Measurements from ENCODE around the gene KDELR3. TPM values are rescaled to one million over a fixed set of nuclear protein-coding genes. Genes with fewer than 3 reads are reported as not detected.

The KDELR3 gene
- total RNA-seq, 1 donor from 2014 or later: 45.3 TPM

DNA sequence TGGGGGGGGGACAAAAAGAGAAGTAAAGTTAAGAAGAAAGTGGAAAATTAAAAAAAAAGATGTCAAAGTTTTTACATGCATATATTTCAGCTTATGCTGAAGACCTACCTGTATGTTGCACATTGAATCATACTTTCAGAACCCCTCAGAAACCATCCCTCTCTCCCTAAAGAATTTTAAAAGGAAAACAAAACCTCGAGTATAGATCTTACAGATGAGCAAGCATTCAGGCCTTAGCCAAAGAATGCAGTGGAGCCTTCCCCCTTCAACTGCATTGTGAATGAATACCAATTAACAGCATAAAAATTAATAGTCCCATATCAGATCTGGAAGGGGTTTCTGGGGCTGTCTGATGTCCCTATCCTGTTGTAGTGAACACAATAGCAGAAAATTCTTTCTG, 16.3 kb downstream of the KDELR3 start:
- DNase-seq: no peak

DNA sequence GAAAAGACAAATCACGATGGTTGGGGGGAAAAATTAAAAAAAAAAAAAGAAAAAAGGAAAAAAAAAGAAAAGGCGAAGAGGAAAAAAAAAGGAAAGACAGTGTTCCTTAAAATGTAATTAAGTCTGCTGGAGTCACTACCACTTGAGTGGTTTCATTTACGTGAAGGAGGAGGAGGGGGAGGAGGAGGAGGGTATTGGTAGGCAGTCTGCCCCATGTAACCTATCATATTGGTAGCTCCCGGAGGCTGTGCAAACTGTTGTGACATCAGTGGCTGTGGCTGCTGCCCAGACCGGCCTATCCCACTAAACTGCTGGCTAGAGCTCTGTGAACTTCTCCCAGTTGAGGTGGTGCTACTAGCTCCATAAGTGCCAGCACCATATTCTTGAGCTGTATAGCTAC, 17.9 kb downstream of the KDELR3 start:
- DNase-seq: no peak

DNA sequence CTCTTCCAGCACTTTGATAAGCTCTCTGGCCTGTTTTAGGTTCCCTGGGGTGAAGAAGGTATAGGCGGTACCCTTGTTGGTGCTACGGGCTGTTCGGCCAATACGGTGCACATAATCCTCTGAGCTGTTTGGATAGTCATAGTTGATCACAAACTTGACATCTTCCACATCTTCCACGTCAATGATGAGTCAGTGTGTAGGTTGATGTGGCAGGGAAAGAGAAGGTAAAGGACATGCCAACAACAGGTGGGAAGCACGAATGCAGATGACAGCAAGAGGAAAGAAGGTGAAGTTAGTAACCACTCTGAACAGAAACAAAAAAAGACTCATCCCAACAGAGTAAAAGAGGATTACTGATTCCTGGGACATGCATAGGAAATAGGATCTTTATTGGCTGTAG, 20.1 kb downstream of the KDELR3 start:
- DNase-seq: no peak

DNA sequence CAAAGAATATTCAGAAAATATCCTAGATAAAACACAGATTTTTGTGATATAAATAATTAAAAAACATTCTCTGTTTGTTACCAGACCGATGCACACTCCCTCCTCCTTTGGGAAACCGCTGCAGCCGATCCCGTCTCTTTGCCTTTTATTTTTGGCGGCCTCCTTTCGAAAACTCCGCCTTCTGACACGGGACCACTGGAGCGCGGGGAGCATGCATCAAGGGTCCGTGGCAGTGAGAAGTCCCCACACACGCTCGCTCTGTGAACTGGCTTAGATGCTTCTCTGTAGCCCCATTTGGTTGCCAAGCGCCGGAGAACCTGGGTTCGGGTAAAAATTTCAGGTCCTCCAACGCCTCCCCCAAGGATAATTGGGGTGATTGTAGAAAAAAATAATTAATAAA, 21.2 kb downstream of the KDELR3 start:
- DNase-seq: no peak

DNA sequence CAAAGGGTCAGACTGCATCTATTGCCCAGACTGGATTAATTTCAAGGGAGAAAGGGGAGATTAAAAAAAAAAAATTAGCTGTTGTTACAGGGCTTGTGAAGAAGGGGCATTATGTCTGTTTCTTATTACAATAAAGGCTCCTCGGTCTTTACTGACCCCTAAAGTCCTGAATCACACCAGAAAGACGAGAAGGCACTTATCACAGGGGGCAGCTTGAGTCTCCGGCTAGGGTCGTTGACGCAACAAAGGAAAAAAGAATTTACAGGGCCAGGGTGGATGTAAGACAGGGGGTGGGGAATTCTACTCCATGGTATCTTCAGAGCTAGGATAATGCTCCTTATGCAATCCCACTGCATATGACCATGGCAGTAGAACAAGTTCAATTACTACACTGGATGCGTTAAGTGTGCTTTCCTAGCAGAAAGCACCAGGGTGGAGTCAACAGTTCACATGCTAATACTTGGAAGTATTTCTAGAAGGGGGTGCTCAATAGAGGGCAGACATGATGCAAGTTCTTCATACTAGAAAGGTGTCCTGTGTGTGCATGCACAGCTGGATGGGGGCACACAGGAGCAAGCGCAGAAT, 21.8 kb downstream of the KDELR3 start:
- DNase-seq: no peak

DNA sequence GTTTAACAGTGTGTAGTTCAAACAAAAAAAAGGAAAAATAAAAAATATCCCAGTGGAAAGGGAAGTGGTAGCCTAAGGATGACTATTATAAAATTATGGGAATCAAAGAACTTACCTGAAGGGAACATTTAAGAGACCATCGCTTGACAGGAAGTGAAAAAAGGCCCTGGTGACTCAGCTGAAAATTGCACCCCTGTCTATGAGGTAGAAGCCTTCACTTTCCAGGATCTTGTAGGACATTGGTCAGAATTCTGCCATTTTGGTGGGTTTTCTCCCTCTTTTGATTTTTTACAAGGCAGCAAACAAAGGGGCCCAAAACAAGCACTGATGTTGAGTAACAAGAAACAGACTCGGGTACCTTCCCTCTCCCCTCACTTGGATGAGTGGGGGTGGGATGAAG, 22.6 kb downstream of the KDELR3 start:
- no peak for DNase-seq

DNA sequence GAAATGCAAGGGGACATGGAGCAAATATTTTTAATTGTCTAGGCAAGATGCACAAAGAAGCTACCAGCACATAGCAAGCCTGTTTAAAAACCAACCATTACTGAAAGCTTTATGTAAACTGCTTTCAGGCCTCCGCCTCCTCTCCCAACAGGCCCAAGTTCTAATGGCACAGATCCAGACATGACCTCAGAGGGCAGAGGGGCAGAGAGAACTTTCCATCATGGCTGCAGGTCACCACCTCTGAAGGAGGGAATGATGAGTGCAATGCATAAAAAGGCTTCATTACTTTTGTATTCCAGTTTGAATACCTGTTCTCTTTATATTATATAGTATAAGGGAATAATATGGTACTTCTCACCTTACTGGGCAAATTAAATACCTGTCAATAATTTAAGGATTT, 23.0 kb downstream of the KDELR3 start:
- DNase-seq: peak; percentile 45

DNA sequence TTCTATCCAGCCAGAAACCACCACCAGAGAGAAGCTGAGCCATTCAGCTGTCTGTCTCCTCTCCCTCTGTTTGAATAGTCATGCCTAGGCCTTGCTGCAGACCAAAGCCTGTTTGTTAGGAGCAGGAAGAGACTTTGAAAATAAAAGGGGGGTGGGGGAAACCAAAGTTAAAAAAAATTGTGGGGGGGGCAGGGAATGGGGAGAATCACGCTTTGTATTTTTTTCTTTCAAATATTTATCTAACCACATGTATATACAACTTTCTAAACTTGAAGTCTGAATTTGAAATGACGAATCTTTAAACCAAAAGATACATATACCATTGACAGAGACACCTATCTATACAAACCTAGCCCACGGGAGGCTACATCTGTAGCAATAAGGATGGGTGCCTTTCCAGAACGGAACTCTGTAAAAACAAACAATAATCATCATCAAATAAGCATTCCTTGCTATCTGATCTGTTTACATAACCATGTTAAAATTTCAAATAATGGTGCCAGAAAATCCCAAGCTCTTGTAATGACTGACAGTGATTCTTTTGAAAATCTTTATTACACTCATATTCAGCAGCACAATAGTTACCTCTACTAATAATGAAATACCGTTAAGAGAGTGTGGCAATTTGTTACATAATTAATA, 23.9 kb downstream of the KDELR3 start:
- no peak for DNase-seq

DNA sequence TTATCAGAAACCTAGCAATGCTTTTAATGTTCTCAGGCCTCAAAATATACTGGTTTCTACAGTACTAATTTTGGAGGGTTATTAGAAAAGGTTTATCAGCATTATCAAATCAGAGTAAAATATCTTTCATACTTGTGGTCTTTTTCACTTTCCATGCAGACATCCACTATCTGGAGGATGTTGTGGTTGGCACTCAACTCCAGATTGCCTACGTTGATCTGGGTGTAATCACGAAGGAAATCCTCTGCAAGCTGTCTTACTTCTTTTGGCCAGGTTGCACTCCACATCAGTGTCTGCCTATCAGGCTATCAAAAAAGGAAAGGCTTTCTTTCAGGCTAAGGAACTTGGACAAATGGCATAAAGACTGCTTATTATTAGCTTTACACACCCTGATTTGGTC, 26.6 kb downstream of the KDELR3 start:
- DNase-seq: peak; percentile 35

DNA sequence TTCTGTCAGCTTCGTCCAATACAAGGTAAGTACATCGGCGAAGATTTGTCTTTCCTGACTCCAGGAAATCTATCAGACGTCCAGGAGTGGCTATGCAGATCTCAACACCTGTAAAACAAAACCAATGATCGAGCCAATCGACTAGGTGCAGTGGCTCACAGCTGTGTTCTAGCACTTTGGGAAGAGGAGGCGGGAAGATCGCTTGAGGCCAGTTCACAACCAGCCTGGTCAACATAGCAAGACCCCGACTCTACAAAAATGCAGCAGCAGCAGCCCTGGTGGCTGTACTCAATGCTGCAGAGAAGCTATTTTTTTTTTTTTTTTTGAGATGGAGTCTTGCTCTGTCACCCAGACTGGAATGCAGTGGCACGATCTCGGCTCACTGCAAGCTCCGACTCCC, 27.0 kb downstream of the KDELR3 start:
- no peak for DNase-seq

DNA sequence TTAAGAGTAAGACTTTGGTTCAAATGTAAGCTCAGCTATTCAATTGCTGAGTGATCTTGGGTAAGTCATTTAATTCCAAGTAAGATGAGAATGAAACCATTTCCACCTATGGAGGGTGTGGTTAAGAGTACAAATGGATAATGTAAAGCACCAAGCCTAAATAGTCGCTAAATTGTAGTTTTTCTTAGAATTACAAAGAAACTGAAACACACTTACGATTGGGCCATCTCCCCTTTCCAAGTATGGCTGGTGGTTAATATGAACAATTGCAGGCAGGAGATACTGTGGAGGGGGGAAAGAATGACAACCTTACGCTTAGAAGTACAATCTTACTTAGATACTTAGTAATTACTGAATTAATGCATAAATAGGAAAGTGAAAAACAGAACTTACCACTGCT, 30.0 kb downstream of the KDELR3 start:
- no peak for DNase-seq

DNA sequence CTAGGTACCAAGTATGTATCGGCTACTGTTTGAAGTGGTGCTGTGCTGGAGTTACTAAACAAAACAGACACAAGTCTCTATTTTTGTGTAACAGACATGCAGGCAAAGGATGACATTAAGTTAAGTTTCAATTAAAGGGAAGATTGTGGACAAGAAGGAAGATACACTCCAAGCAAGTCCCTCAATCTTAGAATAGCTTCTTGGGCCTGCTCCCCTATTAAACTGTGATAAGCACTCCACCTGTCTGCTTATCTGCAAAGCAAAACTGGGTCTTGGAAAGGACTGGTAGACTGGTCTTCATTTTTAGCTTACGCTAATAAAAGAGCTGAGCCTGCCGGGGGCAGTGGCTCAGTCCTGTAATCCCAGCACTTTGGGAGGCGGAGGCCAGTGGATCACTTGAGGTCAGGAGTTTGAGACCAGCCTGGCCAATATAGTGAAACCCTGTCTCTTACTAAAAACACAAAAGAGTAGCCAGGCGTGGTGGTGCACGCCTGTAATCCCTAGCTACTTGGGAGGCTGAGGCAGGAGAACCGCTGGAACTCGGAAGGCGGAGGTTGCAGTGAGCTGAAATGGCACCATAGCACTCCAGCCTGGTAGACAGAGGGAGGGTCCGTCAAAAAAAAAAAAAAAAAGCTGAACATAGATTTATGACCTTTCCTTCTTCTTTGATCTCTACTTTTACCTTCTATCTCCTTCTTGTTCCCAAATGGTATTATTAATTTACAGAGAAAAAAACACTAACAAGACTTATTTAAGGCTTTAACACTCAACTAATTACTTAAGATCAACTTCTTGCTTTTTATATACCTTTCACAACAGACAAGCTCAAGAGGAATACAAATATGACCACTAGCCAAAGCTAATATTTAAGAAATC, 34.1 kb downstream of the KDELR3 start:
- DNase-seq: no peak

DNA sequence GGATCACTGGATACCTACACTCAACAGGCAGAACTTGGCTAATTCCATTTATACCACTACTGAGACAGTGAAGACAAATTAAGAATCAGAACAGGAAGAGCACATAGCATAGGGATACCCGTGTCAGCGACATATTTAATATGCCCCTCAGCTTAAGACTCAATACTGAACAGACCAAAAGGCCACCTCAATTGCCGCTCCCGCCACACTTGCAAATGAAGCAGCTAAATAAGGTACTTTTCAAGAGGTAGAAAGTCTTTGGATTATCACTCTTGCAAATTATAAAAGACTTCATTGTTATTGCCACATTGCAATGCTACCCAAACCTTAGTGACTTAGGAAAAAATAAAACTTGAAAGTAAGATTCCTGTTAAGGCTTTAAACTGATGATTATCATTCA, 35.1 kb downstream of the KDELR3 start:
- no peak for DNase-seq

DNA sequence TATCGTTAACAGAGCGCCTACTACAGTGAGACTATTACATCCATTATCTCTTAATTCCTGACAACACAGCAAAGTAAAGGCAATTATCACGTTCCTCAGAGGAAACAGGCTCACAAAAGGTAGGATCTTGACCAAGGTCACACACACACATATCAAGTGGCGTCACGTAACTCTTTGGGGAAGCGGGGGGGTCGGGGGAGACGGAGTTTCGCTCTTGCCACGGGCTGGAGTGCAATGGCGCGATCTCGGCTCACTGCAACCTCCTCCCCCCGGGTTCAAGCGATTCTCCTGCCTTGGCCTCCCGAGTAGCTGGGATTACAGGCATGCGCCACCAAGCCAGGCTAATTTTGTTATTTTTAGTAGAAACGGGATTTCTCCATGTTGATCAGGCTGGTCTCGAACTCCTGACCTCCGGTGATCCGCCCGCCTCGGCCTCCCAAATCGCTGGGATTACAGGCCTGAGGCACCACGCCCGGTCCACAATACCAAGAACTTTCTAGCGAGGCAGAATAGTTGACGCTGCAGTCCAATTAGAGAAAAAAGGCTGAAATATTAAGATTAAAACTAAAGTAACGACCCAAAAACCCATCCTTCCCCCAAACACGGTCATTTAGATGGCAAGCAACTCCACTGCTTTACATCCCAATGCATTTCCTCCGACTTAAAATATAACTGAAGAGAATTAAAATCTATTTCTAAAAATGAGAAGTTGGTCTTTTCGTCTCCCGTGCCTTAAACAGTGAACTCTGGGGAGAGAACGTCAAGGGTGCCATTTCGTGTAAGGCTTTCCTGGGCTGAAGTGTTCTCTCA, 37.0 kb downstream of the KDELR3 start:
- peak; percentile 77 for DNase-seq

DNA sequence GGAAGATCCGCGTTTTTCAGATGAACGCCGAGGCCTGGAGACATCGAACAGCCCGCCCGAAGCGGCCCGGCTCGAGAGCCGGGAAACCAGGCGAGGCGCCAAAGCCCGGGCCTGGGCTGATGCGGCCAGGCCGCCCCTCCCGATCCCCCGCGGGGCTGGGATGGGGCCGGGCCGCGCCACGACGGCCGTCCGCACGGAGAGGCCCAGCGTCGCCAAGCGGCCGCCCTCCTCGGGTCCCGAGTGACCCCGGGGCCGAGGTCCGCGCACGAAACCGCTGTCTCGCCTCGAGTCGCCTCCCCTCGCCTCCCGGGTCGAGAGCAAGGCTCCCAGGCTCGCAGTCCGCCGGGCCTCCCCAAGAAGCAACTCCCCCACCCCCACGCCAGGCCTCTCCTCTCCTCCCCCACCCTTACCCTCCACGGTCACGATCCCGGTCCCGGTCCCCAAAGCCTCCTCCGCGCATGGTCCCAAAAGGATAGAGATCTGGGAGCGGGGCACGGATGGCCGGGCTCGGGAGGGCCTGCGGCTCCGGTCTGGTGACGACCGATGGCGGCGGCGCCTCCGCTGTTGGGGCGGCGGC, 37.7 kb downstream of the KDELR3 start:
- peak; percentile 61 for DNase-seq

DNA sequence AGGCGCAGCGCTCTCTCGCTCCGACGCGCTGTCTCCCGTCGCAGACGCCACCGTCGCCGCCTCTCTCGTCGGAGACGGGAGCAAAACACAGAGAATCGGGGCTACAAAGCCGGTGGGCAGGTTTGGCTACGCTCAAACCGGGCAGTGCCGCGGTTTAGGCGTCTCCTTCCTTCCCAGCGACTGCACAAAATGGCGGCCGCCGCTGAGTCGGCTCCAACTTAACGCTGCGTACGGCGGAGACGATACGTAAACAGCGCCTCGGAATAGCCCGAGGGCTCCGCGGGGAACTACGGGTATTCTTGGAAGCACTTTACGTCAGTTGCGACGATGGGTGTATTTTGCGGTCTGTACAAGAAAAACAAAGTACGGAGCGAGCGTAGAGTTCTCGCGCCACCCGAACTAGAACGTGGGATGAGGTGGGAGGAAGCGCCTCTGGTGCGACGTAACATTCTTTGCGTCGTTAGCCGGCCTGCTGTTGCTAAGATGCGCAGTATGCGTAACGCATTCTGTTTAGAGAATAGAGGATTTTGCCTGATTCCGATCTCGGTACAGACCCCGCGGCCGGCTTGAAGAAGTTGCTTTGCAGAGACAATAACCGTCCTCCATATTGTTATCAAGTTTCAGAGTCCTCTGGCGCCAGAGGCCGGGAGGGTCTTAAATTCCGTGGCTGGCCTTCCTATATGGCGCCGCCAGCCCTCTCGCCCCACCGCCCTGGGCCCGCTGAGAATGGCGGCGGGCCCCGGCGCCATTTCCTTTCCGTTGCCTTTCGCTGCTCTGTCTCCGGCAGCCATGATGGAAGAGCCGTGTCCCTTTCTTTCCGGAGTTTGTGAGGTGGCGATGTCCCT, 38.4 kb downstream of the KDELR3 start, which contains the start of gene DDX17:
Gene DDX17 (minus strand): TSS at position 194 of the 845 bp plus-strand sequence.
- peak; percentile 96 for DNase-seq

DNA sequence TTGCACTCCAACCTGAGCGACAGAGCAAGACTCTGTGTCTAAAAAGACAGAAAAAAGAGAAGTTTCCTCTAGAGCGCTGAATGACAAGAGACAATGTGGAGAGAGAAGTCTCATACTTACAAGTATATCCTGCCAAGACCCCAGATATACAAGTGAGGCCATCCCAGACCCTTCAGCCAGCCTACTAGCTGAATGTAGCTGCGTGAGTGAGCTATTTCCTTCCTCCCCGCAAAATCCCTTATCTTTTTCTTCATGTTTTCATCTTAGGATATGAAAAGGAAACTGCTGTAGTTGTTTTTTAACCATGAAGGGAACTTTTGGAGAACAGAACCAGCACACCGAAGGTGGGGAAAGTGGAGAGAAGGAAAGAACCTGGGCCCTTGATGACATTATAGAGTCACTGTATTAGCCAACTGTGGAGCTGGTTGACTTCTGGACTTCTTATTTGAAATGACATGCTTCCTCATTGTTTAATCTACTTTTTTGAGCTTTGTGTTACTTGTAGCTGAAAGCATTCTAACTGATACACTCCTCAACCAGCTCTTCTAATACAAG, 42.6 kb downstream of the KDELR3 start:
- no peak for DNase-seq

DNA sequence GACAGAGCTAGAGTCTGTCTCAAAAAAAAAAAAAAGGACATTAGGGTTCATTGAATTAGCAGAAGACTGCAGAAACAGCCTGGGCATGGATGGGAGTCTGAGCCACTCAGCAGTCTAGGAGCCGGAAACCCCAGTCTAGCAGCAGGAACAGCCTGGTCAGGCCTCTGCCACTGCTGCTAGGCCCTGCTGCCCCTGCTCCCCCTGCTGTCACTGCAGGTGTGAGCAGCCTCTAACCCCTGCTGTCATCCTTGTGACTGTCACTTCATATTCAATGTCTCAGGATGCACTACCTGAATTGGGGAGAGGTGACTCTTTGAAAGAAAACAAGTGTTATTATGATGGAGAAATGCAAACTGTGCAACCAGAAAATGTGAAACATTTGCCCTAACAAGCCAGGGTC, 45.2 kb downstream of the KDELR3 start:
- DNase-seq: no peak

DNA sequence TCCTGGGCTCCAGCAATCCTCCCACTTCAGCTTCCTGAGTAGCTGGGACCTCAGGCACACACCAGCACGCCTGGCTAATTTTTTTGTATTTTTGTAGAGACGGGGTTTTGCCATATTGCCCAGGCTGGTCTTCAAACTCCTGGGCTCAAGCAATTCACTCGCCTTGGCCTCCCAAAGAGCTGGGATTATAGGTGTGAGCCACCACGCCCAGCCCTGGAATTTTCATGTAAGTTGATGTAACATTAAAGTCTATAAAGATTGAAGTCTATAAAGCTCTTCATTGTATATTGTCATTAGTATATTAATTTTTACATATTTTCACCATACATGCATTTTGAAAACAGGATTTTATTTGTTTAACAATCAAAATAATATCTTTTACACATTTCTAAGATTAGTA, 50.7 kb downstream of the KDELR3 start:
- no peak for DNase-seq

DNA sequence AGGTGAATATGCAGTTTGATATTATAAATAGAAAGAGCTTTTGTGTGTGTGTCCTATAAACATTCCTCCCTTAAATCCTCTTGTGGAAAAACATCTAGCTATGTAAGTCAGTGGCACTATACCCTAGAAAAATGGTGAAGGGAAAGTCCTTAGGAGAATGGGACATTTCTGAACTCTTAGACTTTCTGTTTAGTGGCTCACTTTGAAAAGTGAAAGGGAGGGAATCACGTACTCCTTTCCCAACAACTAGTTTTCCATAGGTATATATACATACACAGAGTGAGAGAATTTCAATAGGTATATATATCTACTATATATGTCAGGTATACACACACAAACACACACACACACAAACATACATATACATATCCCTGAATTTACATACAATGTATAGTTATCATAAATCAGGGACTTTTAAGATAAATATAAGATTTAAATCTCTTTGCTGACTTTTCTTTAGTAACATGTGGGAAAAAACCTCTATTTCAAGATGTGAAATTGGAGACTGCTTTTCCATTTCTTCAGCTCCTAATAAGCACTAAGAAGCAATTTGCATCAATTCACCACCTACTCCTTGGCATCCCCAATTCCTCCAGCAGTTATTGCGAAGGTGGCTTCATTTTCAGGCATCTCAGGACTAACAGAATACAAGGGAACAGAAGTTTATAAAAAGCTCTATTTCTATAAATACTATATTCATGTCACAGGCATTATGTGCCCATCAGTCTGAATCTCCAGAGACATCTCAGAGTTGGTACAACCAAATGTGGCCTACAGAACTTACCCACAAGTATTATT, 51.8 kb downstream of the KDELR3 start:
- DNase-seq: no peak

All from dermis blood vessel endothelial cell (primary cell).